ENCODE data around the gene ATP5F1D.

The ATP5F1D gene

GRCh38 chr19:1280636-1281568, 39.4 kb downstream of the ATP5F1D start:
- FAIRE-seq = no peak
- DNase-seq (ENCODE audit: low spot score) = no peak

GRCh38 chr19:1281569-1282287, 40.2 kb downstream of the ATP5F1D start:
- FAIRE-seq (no peak), DNase-seq (ENCODE audit: low spot score) (no peak)

- no peak for FAIRE-seq
Measured at GRCh38 chr19:1282588-1283206, 41.1 kb downstream of the ATP5F1D start.

GRCh38 chr19:1283207-1283916, 41.8 kb downstream of the ATP5F1D start:
- no peak for FAIRE-seq

More at GRCh38 chr19:1282588-1283206, 41.1 kb downstream of the ATP5F1D start:
- DNase-seq (ENCODE audit: low spot score) = no peak

GRCh38 chr19:1283917-1284292, 42.4 kb downstream of the ATP5F1D start:
- no peak for DNase-seq (ENCODE audit: low spot score)
- no peak for FAIRE-seq

More at GRCh38 chr19:1283207-1283916, 41.8 kb downstream of the ATP5F1D start:
- DNase-seq (ENCODE audit: low spot score) = no peak

- no peak for DNase-seq (ENCODE audit: low spot score)
Measured at GRCh38 chr19:1284293-1284978, 42.9 kb downstream of the ATP5F1D start.

GRCh38 chr19:1284979-1285736, 43.6 kb downstream of the ATP5F1D start:
- FAIRE-seq (no peak), DNase-seq (ENCODE audit: low spot score) (no peak)

More at GRCh38 chr19:1284293-1284978, 42.9 kb downstream of the ATP5F1D start:
- FAIRE-seq = no peak

GRCh38 chr19:1285737-1286360, 44.3 kb downstream of the ATP5F1D start, which contains the start of gene EFNA2:
Gene EFNA2, plus strand, starts transcription at chr19:1285873. Its CDS starts 296 bp downstream, at chr19:1286169.
- no peak for DNase-seq (ENCODE audit: low spot score)

GRCh38 chr19:1286487-1287353, 45.2 kb downstream of the ATP5F1D start:
- FAIRE-seq (no peak), DNase-seq (ENCODE audit: low spot score) (no peak)

More at GRCh38 chr19:1285737-1286360, 44.3 kb downstream of the ATP5F1D start, which contains the start of gene EFNA2:
- no peak for FAIRE-seq

GRCh38 chr19:1287354-1288225, 46.0 kb downstream of the ATP5F1D start:
- DNase-seq (ENCODE audit: low spot score) (no peak), FAIRE-seq (no peak)

- DNase-seq (ENCODE audit: low spot score) = no peak
- FAIRE-seq = no peak
Measured at GRCh38 chr19:1288226-1288612, 46.7 kb downstream of the ATP5F1D start.

- FAIRE-seq (no peak), DNase-seq (ENCODE audit: low spot score) (no peak)
Measured at GRCh38 chr19:1288833-1289685, 47.5 kb downstream of the ATP5F1D start.

- FAIRE-seq = no peak
- no peak for DNase-seq (ENCODE audit: low spot score)
Measured at GRCh38 chr19:1289686-1290025, 48.1 kb downstream of the ATP5F1D start.

GRCh38 chr19:1290196-1290702, 48.7 kb downstream of the ATP5F1D start:
- FAIRE-seq = no peak
- DNase-seq (ENCODE audit: low spot score) = no peak

- DNase-seq (ENCODE audit: low spot score) (no peak), FAIRE-seq (no peak)
Measured at GRCh38 chr19:1290703-1291651, 49.4 kb downstream of the ATP5F1D start.
